ENCODE results near the gene KAZN. TPM values are rescaled to one million over a fixed set of nuclear protein-coding genes. Genes with fewer than 3 reads are reported as not detected.

The KAZN gene
- total and polyA plus RNA-seq, 12 donors = 1.1 to 6.5 (median 1.9) TPM

- ATAC-seq = no peak
- H3K27me3 ChIP-seq = peaks cover 0 to 32% (median 15%) of the 10 kb centered on the region in 7 donors
- no peaks in the 10 kb centered on the region for H3K4me1 ChIP-seq
- 83 to 86% methylated on average over 15 of the region's 15 CpGs for WGBS, 2 donors
- H3K36me3 ChIP-seq = no peaks in the 10 kb centered on the region
- TF ChIP-seq CTCF (IDR thresholded peaks at IDR 0.05) = no peak
- no peaks in the 10 kb centered on the region for H3K9me3 ChIP-seq
- H3K27ac ChIP-seq = no peak overlapping the region
- H3K4me3 ChIP-seq = no peak overlapping the region
- DNase-seq = no peak
- intact Hi-C loops (cut with DNase I) = no loop called here
Measured at GRCh38 chr1:15098176-15099125, 500.0 kb downstream of the KAZN start.

GRCh38 chr1:15099441-15100120 lies 501.1 kb downstream of the KAZN start:
- DNase-seq (no peak), ATAC-seq (no peak)
- no peaks in the 10 kb centered on the region for H3K4me1 ChIP-seq
- no peak overlapping the region for H3K27ac ChIP-seq
- 44 to 46% methylated on average over 15 of the region's 15 CpGs for WGBS, 2 donors
- no peak overlapping the region for H3K4me3 ChIP-seq
- TF ChIP-seq CTCF (IDR thresholded peaks at IDR 0.05) = no peak
- intact Hi-C loops (cut with DNase I) = loop anchor here in 1 of 10 donors (5.0 kb wide), 1 partner anchor 1132 kb away; no protein-coding TSS in a partner anchor
- no peaks in the 10 kb centered on the region for H3K36me3 ChIP-seq
- peaks cover 0 to 32% (median 15%) of the 10 kb centered on the region in 7 donors for H3K27me3 ChIP-seq
- peaks cover 0 to 5% (median 0%) of the 10 kb centered on the region in 11 donors for H3K9me3 ChIP-seq

GRCh38 chr1:15100121-15100879 lies 501.8 kb downstream of the KAZN start:
- Histone ChIP-seq H3K27me3 (peaks cover 0 to 32% (median 15%) of the 10 kb centered on the region in 7 donors), H3K4me3 (no peak overlapping the region), H3K27ac (no peak overlapping the region), H3K9me3 (peaks cover 0 to 11% (median 0%) of the 10 kb centered on the region in 11 donors), H3K4me1 (no peaks in the 10 kb centered on the region), H3K36me3 (no peaks in the 10 kb centered on the region)
- intact Hi-C loops (cut with DNase I) = loop anchor here in 1 of 10 donors (5.0 kb wide), 1 partner anchor 1133 kb away; no protein-coding TSS in a partner anchor
- DNase-seq (peak; percentile 23 to 41), ATAC-seq (peak in 7 of 8 donors; percentile 14 to 68 (median 53))
- peak; percentile 73 to 90 (median 84) for TF ChIP-seq CTCF (IDR thresholded peaks at IDR 0.05)
- 18 to 20% methylated on average over 16 of the region's 16 CpGs for WGBS, 2 donors
